ENCODE data around the gene IL17C.
"Not testable (repeated sequence)": the region's sequence is repeated elsewhere in the genome, so short reads cannot be mapped to it uniquely, and the experiment has no call there.

IL17C gene

GRCh38 chr16:88608076-88608475 is 30.3 kb upstream of the IL17C start:
- Histone ChIP-seq H3K36me3 (ENCODE audit: insufficient read depth, low read length) (peaks cover 75% of the 10 kb centered on the region), H3K4me2 (ENCODE audit: low read length) (no peak overlapping the region), H3K4me3 (ENCODE audit: low read depth, low read length, poor library complexity, severe bottlenecking) (no peak overlapping the region), H3K27me3 (ENCODE audit: insufficient read depth, low read length) (no peaks in the 10 kb centered on the region), H3K27ac (ENCODE audit: low read depth, low read length, poor library complexity, severe bottlenecking) (no peak overlapping the region), H2AFZ (ENCODE audit: low read length) (no peak overlapping the region), H4K20me1 (ENCODE audit: insufficient read depth, low read length) (no peaks in the 10 kb centered on the region), H3K9me2 (ENCODE audit: low read depth, low read length) (no peaks in the 10 kb centered on the region), H3K9ac (ENCODE audit: low read length) (no peak overlapping the region), H3K4me1 (ENCODE audit: insufficient read depth, low read length, severe bottlenecking) (peaks cover 6% of the 10 kb centered on the region), H3K9me3 (ENCODE audit: low read length) (no peaks in the 10 kb centered on the region), H3F3A (ENCODE audit: insufficient read depth, low read length) (no peaks in the 10 kb centered on the region), H3K79me2 (ENCODE audit: insufficient read depth, low read length) (no peaks in the 10 kb centered on the region)
- TF ChIP-seq CTCF (IDR thresholded peaks at IDR 0.05; ENCODE audit: low read length): no peak
- no peak for TF ChIP-seq EZH2 (IDR thresholded peaks at IDR 0.05; ENCODE audit: borderline replicate concordance, low read length)

DNA sequence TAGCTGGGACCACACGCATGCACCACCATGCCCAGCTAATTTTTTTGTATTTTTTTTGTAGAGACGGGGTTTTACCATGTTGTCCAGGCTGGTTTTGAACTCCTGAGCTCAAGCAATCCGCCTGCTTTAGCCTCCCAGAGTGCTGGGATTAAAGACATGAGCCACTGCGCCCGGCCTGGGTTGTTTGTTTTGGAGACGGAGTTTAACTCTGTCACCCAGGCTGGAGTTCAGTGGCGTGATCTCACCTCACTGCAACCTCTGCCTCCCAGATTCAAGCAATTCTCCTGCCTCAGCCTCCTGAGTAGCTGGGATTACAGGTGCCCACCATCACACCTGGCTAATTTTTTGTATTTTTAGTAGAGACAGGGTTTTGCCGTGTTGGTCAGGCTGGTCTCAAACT is 28.9 kb upstream of the IL17C start:
- H4K20me1 ChIP-seq (ENCODE audit: insufficient read depth, low read length); H3K9ac ChIP-seq (ENCODE audit: low read length); H3K27ac ChIP-seq (ENCODE audit: low read depth, low read length, poor library complexity, severe bottlenecking); H3K27me3 ChIP-seq (ENCODE audit: insufficient read depth, low read length); H3K4me2 ChIP-seq (ENCODE audit: low read length); H3K9me2 ChIP-seq (ENCODE audit: low read depth, low read length); H3K4me1 ChIP-seq (ENCODE audit: insufficient read depth, low read length, severe bottlenecking); H2AFZ ChIP-seq (ENCODE audit: low read length); H3K9me3 ChIP-seq (ENCODE audit: low read length); H3F3A ChIP-seq (ENCODE audit: insufficient read depth, low read length); H3K4me3 ChIP-seq (ENCODE audit: low read depth, low read length, poor library complexity, severe bottlenecking); H3K79me2 ChIP-seq (ENCODE audit: insufficient read depth, low read length): not testable (repeated sequence)
- peaks cover 82% of the 10 kb centered on the region for H3K36me3 ChIP-seq (ENCODE audit: insufficient read depth, low read length)

- Histone ChIP-seq H3K4me3 (ENCODE audit: low read depth, low read length, poor library complexity, severe bottlenecking) (no peak overlapping the region), H3K27me3 (ENCODE audit: insufficient read depth, low read length) (no peaks in the 10 kb centered on the region), H3K9ac (ENCODE audit: low read length) (no peak overlapping the region), H4K20me1 (ENCODE audit: insufficient read depth, low read length) (no peaks in the 10 kb centered on the region), H3K27ac (ENCODE audit: low read depth, low read length, poor library complexity, severe bottlenecking) (no peak overlapping the region), H3K9me2 (ENCODE audit: low read depth, low read length) (no peaks in the 10 kb centered on the region), H3K4me2 (ENCODE audit: low read length) (no peak overlapping the region), H3K36me3 (ENCODE audit: insufficient read depth, low read length) (peaks cover 79% of the 10 kb centered on the region), H3F3A (ENCODE audit: insufficient read depth, low read length) (no peaks in the 10 kb centered on the region), H3K9me3 (ENCODE audit: low read length) (no peaks in the 10 kb centered on the region), H3K4me1 (ENCODE audit: insufficient read depth, low read length, severe bottlenecking) (peaks cover 6% of the 10 kb centered on the region), H3K79me2 (ENCODE audit: insufficient read depth, low read length) (no peaks in the 10 kb centered on the region), H2AFZ (ENCODE audit: low read length) (no peak overlapping the region)
- TF ChIP-seq EZH2 (IDR thresholded peaks at IDR 0.05; ENCODE audit: borderline replicate concordance, low read length) (no peak), CTCF (IDR thresholded peaks at IDR 0.05; ENCODE audit: low read length) (no peak)
Measured at GRCh38 chr16:88610080-88610479, 28.3 kb upstream of the IL17C start.

- Histone ChIP-seq H3K4me2 (ENCODE audit: low read length) (no peak overlapping the region), H3K79me2 (ENCODE audit: insufficient read depth, low read length) (no peaks in the 10 kb centered on the region), H4K20me1 (ENCODE audit: insufficient read depth, low read length) (no peaks in the 10 kb centered on the region), H3K4me3 (ENCODE audit: low read depth, low read length, poor library complexity, severe bottlenecking) (no peak overlapping the region), H3K9me2 (ENCODE audit: low read depth, low read length) (no peaks in the 10 kb centered on the region), H3K4me1 (ENCODE audit: insufficient read depth, low read length, severe bottlenecking) (peaks cover 6% of the 10 kb centered on the region), H3K9me3 (ENCODE audit: low read length) (no peaks in the 10 kb centered on the region), H3K9ac (ENCODE audit: low read length) (no peak overlapping the region), H3K27ac (ENCODE audit: low read depth, low read length, poor library complexity, severe bottlenecking) (no peak overlapping the region), H3K27me3 (ENCODE audit: insufficient read depth, low read length) (no peaks in the 10 kb centered on the region), H2AFZ (ENCODE audit: low read length) (no peak overlapping the region), H3K36me3 (ENCODE audit: insufficient read depth, low read length) (peaks cover 72% of the 10 kb centered on the region), H3F3A (ENCODE audit: insufficient read depth, low read length) (no peaks in the 10 kb centered on the region)
- TF ChIP-seq CTCF (IDR thresholded peaks at IDR 0.05; ENCODE audit: low read length) (no peak), EZH2 (IDR thresholded peaks at IDR 0.05; ENCODE audit: borderline replicate concordance, low read length) (no peak)
Measured at GRCh38 chr16:88610909-88611812, 27.2 kb upstream of the IL17C start.
